Activated CD8-positive, alpha-beta memory T cell treated with anti-CD3 and anti-CD28 coated beads for 36 hours (primary cell): Measurements from ENCODE around the gene CCNI2. TPM values are rescaled to one million over a fixed set of nuclear protein-coding genes. Genes with fewer than 3 reads are reported as not detected.

Source experiments
- CTCF ChIA-PET: fragments of 350-600 bp; sonication (Branson Sonifier 250); formaldehyde crosslinking; loops from one replicate; lab custom pipeline; 2021; ENCODE audit warnings: antibody characterized with exemption; lab: Charles Lee
- POLR2A ChIA-PET: fragments of 350-600 bp; sonication (Branson Sonifier 250); formaldehyde crosslinking; loops from one replicate; lab custom pipeline; 2021; ENCODE audit warnings: antibody characterized with exemption; lab: Charles Lee
- total RNA-seq, 2 experiments: library from RNA; stranded (reverse); gene quantifications; one replicate each; pipeline ENCODE4 v1.2.3, GENCODE V29; 2021

CCNI2 gene
- total RNA-seq: 10 to 100 TPM in 1 of 2 experiments, 1 to 10 TPM in 1; 9.3 to 10.2 TPM

DNA sequence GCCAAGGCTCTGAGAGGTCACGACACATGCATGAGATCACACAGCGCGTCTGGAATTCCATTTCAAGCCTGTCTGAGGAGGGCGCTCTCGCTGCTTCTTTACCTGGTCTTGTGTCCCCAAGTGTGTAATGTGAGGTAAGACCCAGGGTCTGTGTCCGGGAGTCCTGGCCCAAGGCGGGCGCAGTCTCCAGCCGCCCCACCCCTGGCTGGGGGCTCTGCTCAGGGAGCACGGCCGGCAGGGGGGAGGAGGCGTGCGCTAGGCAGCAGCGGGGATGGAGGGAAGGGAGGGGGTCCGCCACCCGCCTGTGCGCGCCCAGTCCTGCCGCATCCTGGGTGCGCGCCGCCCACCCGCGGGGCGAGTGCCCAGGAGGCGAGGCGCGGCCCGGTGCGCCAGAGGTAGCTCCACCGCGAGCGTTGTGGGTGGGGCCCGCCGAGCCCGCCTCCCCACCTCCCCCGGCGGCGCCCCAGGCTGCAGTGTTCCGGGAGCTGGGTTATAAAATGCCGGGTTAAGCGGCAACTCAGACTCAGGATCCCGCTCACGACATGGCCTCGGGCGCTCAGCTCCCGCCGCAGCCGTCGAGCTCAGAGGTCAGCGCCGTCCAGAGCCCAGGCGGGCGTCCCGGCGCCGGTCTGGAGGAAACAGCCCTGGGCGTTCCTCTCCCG lies at the start of gene CCNI2:
CCNI2 (plus strand) TSS at position 473 of the 662 bp plus-strand sequence; CDS start at position 543, 70 bp downstream.
- ChIA-PET POLR2A (interaction anchor here (0.8 to 2.0 kb wide), 4 partner anchors 10 to 67 kb away, joined by 3 to 23 read pairs (median 3); partner anchors contain the start of gene KIF3A), CTCF (interaction anchor here (0.6 to 1.6 kb wide), 7 partner anchors 8 to 84 kb away, joined by 3 to 7 read pairs (median 4); partner anchors contain the start of genes KIF3A and SHROOM1)

- ChIA-PET POLR2A (no interaction called here), CTCF (no interaction called here)
Measured at GRCh38 chr5:132704875-132705274, 42.4 kb upstream of the CCNI2 start.

DNA sequence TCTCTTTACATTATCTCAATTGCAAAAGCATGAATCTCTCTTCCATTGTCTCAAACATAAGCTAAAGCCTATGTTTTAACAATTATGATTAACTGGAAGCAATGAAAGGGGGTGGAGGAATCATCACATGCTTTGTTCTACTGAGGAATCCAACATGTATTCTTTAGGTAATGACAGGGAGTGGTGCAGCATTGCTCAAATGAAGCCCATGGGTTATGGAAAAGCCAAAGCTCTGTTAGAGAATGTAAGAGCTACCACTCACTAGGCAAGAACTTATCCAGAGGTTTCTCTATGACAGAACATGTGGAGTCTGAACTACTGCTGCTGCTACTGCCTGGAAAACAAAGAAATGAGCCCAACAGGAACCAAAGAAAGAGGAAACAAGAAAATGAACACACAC lies 38.6 kb upstream of the CCNI2 start:
- POLR2A ChIA-PET: interaction anchor here (0.7 kb wide), 1 partner anchor 161 kb away, joined by 4 read pairs; no protein-coding TSS in a partner anchor
- CTCF ChIA-PET: interaction anchor here (1.0 to 1.7 kb wide), 2 partner anchors 168 to 181 kb away, joined by 3 to 4 read pairs; no protein-coding TSS in a partner anchor

DNA sequence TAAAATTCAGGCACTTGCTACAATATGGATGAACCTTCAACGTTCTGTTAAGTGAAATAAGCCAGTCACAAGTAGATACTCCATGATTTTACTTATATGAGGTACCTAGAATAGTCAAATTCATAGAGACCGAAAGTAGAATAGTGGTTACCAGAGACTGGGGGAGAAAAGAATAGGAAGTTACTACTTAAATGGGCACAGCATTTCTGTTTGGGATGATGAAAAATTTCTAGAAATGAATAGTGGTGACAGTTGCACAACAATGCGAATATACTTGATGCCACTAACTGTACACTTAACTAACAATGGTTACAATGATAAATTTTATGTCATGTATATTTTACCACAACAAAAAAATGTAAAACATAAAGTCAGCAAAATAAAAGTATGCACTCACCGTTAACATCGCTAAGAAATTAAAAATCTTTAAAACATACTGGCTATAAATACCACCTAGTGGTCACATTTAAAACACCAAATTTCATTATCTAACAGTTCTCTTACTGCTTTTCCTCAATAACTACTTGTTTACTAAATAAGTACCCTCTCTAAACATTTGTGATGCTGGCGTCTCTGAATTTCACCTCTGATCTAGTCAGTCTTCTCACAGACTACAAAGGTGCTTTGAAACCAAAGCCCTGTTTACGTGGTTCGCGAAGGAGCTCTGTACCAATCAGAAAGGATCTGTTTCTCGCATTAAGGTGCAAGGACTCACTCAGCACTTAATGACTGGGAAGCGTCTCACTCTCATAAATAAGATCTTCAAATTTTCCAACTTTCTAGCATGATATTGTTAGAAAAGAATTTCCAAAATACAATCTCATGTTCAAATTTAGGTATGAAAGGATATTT lies 32.5 kb upstream of the CCNI2 start:
- CTCF ChIA-PET: interaction anchor here (0.7 kb wide), 1 partner anchor 76 kb away, joined by 4 read pairs; no protein-coding TSS in a partner anchor
- POLR2A ChIA-PET: no interaction called here

GRCh38 chr5:132718544-132719312 lies 28.5 kb upstream of the CCNI2 start:
- CTCF ChIA-PET: interaction anchor here (1.2 kb wide), 1 partner anchor 117 kb away, joined by 3 read pairs; no protein-coding TSS in a partner anchor
- POLR2A ChIA-PET: no interaction called here

GRCh38 chr5:132725745-132726144 lies 21.5 kb upstream of the CCNI2 start:
- CTCF ChIA-PET: no interaction called here

DNA sequence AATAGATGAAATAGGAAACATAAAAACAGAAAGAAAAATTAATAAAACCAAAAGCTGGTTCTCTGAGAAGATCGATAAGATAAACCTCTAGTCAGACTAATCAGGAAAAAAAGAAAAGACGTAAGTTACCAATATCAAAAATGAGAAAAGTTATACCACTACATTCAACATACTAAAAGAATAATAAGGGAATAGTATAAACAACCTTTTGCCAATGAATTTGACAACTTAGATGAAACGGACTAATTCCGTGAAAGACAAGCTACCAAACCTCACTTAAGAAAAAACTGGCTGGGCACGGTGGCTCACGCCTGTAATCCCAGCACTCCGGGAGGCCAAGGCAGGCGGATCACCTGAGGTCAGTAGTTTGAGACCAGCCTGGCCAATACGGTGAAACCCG lies 17.3 kb upstream of the CCNI2 start:
- CTCF ChIA-PET: interaction anchor here (0.6 to 0.9 kb wide), 2 partner anchors 203 to 392 kb away, joined by 3 read pairs; no protein-coding TSS in a partner anchor
- POLR2A ChIA-PET: no interaction called here

More at GRCh38 chr5:132725745-132726144, 21.5 kb upstream of the CCNI2 start:
- POLR2A ChIA-PET: no interaction called here

- ChIA-PET POLR2A (no interaction called here), CTCF (interaction anchor here (1.0 kb wide), 1 partner anchor 87 kb away, joined by 3 read pairs; no protein-coding TSS in a partner anchor)
Measured at GRCh38 chr5:132733499-132734148, 13.6 kb upstream of the CCNI2 start.

GRCh38 chr5:132734687-132735086 lies 12.5 kb upstream of the CCNI2 start:
- ChIA-PET POLR2A (no interaction called here), CTCF (no interaction called here)

DNA sequence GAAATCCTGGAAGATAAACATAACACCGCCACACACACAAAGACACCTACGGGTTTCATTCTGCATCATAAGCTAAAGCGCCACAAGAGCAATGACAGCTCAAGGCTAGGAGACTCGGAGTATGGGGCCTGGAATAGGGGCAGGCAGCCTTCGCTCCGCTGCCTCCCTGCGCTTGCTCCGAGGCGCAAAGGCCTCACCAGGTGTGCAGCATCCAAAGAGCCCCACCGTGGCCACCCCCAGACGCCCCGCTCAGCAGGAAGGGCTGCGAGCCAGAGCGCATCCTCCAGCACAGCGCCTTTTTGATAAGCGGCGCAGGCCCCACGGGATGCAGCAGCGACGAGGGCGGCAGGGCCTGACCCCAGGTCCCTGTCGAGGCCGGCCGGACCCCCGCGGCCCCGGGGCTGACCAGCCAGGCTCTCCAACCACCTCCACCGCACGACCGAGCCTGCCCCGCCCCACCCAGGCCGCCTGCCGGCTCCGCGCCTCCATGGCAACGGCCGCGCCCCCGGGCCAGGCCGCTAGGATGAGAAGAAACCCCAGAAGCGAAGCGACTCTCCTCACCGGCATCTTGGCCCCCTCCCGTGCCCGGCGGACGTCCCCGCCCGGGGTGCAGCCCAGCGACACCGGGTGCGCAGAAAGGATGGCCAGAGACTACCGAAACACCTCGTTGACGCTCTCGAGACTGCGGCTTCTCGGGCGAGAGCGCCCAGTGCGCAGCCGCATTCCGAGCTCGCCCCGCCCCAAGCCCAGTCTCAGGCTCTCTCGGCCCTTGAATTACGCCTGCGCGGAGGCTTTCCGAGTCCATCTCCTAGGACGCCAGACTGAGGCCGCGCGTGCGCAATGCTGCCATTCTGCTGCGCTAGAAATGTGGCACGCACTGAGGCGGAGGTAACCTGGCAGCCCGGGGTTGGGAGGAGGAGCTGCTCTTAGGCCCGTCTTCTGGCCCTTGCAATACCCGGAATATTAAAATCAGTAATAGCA lies 10.1 kb upstream of the CCNI2 start, which contains the start of gene KIF3A:
KIF3A (minus strand) TSS at position 694 of the 981 bp plus-strand sequence; CDS start at position 567, 127 bp downstream.
- POLR2A ChIA-PET: interaction anchor here (0.6 to 2.0 kb wide), 7 partner anchors 10 to 239 kb away, joined by 3 to 23 read pairs (median 3); partner anchors contain the start of genes CCNI2 and RAD50
- CTCF ChIA-PET: interaction anchor here (0.9 to 2.3 kb wide), 6 partner anchors 9 to 237 kb away, joined by 3 to 11 read pairs (median 4); partner anchors contain the start of gene CCNI2

DNA sequence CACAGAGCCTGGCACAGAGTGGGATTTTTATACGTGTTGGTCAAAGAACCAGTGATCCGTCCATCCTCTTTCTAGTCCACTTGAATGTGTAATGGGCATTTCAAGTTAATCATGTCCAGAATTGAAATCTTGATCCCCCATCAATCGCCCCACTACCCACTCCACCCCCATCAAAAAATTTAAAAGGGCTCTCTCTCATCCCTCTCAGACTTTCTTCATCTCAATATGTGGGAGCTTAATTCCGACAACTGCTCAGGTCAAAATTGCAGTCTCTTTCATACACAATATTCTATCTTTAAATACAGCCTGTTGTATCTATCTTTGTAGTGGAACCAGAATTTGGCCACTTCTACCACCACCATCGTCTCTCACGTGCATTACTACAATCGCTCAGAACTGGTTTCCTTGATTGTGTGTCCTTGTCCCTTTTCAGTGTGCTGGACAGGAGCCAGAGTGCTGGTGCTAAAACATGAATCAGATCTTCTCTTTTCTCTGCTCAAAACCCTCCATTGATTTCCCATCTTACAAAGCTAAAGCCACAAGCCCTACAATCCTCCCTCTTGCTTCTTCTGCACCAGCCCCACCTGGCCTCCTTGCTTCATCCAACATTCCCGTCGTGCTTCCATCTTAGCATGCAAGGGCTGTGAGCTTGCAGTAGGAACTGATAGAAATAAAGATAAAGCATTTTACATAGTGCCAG lies 9.1 kb upstream of the CCNI2 start:
- CTCF ChIA-PET: interaction anchor here (0.9 to 2.3 kb wide), 5 partner anchors 9 to 238 kb away, joined by 3 to 11 read pairs (median 4); partner anchors contain the start of gene CCNI2
- POLR2A ChIA-PET: interaction anchor here (0.6 to 2.0 kb wide), 6 partner anchors 9 to 240 kb away, joined by 3 to 23 read pairs (median 3); partner anchors contain the start of genes CCNI2 and RAD50

- POLR2A ChIA-PET: no interaction called here
- CTCF ChIA-PET: interaction anchor here (0.7 to 1.3 kb wide), 2 partner anchors 8 to 10 kb away, joined by 3 to 9 read pairs; partner anchors contain the start of gene CCNI2
Measured at GRCh38 chr5:132739232-132739631, 8.0 kb upstream of the CCNI2 start.

DNA sequence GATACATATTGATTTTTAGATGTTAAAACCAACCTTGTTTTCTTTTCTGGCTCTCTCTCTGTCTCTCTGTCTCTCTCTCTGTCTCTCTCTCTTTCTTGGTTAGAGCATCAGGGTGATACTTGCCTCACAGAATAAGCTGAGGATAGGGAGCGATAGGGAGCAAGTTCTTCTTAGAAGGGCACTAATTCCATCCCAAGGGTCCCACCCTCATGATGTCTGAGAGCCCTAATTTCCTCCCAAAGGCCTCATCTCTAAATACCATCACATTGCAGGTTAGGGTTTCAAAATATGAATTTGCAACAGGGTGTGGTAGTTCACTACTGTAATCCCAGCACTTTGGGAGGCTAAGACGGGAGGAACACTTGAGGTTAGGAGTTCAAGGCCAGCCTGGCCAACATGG lies 5.1 kb upstream of the CCNI2 start:
- ChIA-PET POLR2A (no interaction called here), CTCF (no interaction called here)

- POLR2A ChIA-PET: no interaction called here
Measured at GRCh38 chr5:132742626-132743025, 4.6 kb upstream of the CCNI2 start.

DNA sequence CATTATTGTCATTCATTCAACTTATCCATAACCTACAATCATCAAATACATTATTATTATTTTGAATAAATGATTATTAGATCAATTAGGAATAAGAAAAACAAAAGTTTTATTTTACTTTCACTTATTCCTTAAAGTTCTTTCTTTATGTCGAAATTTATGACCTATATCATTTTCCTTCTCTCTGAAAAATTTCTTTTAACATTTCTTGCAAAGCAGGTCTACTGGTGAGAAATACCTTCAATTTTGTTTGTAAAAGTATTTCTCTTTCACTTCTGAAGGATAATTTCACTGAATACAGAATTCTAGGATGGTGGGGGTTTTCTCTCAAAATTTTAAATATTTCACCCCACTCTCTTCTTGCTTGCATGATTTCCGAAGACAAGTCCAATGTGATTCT lies 2.6 kb upstream of the CCNI2 start:
- POLR2A ChIA-PET: no interaction called here

More at GRCh38 chr5:132742626-132743025, 4.6 kb upstream of the CCNI2 start:
- CTCF ChIA-PET: no interaction called here

GRCh38 chr5:132746592-132746953 lies 653 bp upstream of the CCNI2 start:
- POLR2A ChIA-PET: interaction anchor here (2.0 kb wide), 1 partner anchor 9 kb away, joined by 23 read pairs; the partner anchor contains the start of gene KIF3A
- CTCF ChIA-PET: interaction anchor here (1.3 to 1.6 kb wide), 4 partner anchors 17 to 84 kb away, joined by 3 to 6 read pairs (median 4); partner anchors contain the start of gene SHROOM1

More for the DNA sequence above, 2.6 kb upstream of the CCNI2 start:
- CTCF ChIA-PET: interaction anchor here (1.2 kb wide), 1 partner anchor 75 kb away, joined by 3 read pairs; no protein-coding TSS in a partner anchor
